Mammary epithelial cell (primary cell): ENCODE measurements around the gene ALPK3.

Experiments used
- EZH2 ChIP-seq: IDR thresholded peaks from 2 replicates; pipeline ENCODE4 v1.6.1; 2012; ENCODE audit warnings: low read length, inconsistent platforms, borderline replicate concordance
- TF ChIP-seq, protein P1 (sequence below), 2 donors: IDR thresholded peaks in 1 of 2; conservative IDR thresholded peaks in 1 of 2; 2 replicates each; pipeline ENCODE4 v1.5.1; 2011 to 2012; ENCODE audit warnings: inconsistent platforms in 2 of 2, low read length in 2 of 2, mild to moderate bottlenecking in 2 of 2, control low read depth in 1 of 2, low read depth in 1 of 2; ENCODE audit not compliant: insufficient read depth in 1 of 2; ENCODE audit errors: extremely low read depth in 1 of 2

DNA sequence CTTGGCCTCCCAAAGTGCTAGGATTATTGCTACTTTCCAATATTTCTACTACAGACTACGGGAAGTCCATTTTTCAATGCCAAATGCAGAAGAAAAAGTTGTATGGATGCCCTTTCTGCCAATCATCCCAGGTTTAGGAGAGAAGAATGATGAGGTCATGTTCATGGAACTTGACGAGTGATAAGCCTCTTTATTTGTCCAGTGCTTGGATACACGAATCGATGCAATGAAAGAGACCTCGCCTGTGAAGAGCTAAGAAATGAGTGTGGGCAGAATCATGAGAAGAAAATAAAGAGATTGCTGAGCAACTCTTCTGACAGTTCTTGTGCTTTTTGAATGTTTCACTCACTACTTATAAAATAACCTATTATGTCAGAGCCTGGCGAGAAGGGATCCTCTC lies 66.3 kb downstream of the ALPK3 start:
- TF ChIP-seq, protein P1, sequence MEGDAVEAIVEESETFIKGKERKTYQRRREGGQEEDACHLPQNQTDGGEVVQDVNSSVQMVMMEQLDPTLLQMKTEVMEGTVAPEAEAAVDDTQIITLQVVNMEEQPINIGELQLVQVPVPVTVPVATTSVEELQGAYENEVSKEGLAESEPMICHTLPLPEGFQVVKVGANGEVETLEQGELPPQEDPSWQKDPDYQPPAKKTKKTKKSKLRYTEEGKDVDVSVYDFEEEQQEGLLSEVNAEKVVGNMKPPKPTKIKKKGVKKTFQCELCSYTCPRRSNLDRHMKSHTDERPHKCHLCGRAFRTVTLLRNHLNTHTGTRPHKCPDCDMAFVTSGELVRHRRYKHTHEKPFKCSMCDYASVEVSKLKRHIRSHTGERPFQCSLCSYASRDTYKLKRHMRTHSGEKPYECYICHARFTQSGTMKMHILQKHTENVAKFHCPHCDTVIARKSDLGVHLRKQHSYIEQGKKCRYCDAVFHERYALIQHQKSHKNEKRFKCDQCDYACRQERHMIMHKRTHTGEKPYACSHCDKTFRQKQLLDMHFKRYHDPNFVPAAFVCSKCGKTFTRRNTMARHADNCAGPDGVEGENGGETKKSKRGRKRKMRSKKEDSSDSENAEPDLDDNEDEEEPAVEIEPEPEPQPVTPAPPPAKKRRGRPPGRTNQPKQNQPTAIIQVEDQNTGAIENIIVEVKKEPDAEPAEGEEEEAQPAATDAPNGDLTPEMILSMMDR (conservative IDR thresholded peaks at IDR 0.05 in 1 of 2, IDR thresholded peaks at IDR 0.05 in 1 of 2; ENCODE audit: extremely low read depth in 1 of 2, insufficient read depth in 1 of 2, low read depth in 1 of 2, low read length in 2 of 2): no peak
- TF ChIP-seq EZH2: no peak
